B cell (primary cell): ENCODE measurements around the gene GNG7.

Source experiments
- EZH2 ChIP-seq: IDR thresholded peaks from 2 replicates; pipeline ENCODE4 v1.6.1; 2012; ENCODE audit warnings: borderline replicate concordance, low read depth, mild to moderate bottlenecking, moderate library complexity, low read length; ENCODE audit not compliant: insufficient read depth, poor library complexity, severe bottlenecking
- TF ChIP-seq, protein P1 (sequence below): fragments of 200-600 bp; IDR thresholded peaks from one replicate; pipeline ENCODE4 v1.8.0; 2022; ENCODE audit warnings: antibody characterized with exemption, mild to moderate bottlenecking

DNA sequence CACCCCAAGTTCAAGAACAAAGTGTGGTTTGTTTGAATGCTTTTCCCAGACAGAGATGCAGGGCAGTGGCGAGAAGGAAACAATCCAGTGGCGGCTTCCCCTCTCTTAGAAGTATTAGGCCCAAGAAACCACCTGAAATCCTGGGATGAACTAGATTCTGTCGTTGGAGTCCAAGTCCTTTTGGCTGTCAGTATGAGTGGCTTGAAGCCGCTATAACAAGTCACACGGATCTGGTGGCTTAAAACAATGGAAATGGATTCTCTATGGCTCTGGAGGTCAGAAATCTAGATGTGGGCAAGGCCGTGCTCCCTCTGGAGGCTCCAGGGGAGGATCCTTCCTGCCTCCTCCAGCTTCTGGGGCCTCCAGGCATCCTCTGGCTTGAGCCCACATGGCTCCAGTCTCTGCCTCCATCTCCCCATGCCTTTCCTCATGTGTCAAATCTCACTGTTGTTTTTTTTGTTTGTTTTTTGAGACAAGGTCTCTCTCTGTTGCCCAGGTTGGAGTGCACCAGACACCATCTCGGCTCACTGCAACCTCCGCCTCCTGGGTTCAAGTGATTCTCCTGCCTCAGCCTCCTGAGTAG, 97.7 kb downstream of the GNG7 start:
- TF ChIP-seq, protein P1, sequence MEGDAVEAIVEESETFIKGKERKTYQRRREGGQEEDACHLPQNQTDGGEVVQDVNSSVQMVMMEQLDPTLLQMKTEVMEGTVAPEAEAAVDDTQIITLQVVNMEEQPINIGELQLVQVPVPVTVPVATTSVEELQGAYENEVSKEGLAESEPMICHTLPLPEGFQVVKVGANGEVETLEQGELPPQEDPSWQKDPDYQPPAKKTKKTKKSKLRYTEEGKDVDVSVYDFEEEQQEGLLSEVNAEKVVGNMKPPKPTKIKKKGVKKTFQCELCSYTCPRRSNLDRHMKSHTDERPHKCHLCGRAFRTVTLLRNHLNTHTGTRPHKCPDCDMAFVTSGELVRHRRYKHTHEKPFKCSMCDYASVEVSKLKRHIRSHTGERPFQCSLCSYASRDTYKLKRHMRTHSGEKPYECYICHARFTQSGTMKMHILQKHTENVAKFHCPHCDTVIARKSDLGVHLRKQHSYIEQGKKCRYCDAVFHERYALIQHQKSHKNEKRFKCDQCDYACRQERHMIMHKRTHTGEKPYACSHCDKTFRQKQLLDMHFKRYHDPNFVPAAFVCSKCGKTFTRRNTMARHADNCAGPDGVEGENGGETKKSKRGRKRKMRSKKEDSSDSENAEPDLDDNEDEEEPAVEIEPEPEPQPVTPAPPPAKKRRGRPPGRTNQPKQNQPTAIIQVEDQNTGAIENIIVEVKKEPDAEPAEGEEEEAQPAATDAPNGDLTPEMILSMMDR = no peak
- no peak for TF ChIP-seq EZH2
